GM12801 (cell line): ENCODE data around the gene CCDC28A.

Experiments
- CTCF ChIP-seq: IDR thresholded peaks from one replicate; pipeline ENCODE4 v1.5.1; 2011; ENCODE audit warnings: control low read depth; ENCODE audit not compliant: insufficient read length; ENCODE audit errors: extremely low read depth

CCDC28A gene

DNA sequence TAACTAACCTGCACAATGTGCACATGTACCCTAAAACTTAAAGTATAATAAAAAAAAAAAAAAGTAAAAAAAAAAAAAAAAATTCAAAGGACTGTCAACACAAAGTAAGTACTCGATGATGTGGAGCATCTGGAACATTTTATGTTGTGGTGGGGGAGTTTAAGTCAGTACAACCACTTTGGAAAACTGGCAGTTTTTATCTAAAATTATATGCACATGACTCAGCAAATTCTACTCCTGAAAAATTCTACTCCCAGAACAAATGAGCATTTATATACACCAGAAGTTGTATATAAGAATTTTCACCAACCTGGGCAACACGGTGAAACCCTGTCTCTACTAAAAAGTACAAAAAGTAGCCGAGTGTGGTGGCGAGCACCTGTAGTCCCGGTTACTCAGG lies 36.9 kb upstream of the CCDC28A start:
- no peak for TF ChIP-seq CTCF

- no peak for TF ChIP-seq CTCF
Measured at GRCh38 chr6:138752017-138752416, 21.6 kb upstream of the CCDC28A start.

DNA sequence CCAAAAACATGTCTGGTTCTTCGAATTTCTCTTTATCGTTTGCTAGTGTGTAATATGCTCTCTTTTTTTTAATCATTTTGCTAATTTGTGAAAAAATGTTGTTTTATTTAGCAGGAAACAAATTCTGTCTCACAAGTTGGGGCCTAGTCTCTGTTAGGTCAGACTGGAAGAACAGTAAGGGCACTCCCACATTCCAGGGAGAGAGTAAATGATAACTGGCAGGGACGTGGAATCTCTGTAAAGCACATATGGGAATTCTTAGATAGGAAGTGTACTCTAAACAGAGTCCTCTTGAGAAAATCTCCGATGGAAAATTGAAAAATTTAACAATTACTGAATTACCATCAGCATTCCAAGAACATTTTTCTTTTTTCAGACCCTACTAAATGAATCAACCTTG lies 16.4 kb upstream of the CCDC28A start:
- no peak for TF ChIP-seq CTCF

DNA sequence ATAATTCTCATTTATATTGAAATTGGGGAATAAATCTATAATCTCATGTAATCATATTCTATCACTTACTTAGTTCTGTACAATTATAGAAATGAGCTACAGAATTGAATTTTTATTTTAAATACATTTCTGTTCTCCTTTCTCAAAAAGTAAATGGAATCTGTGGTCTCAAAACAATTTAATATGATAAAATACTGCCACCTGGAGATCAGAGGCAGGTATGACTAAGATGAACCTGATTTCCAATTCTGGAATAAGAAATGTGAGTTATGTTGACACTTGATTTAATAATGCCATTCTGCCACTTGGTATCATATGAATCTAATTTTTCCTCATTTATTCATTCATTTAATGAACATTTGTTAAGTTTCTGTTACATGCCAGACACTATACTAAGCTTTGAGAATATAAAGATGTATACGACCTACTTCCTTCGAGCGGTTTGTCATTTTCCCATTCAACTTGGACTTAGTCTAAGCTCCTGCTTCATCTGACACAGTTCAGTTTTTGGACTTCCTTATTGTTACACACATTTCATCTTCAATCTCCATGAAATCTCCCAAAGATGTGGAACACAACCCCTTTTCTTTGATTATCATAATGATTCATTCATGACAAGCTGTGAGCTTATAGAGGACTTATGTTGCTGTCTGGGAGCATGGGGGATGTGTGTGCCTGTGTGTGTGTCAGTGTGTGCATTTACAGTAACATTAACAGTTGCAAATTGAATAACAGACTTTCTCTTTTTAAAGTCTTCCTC lies 7.5 kb upstream of the CCDC28A start:
- TF ChIP-seq CTCF: no peak

- TF ChIP-seq CTCF: no peak
Measured at GRCh38 chr6:138769102-138769676, 4.4 kb upstream of the CCDC28A start.

DNA sequence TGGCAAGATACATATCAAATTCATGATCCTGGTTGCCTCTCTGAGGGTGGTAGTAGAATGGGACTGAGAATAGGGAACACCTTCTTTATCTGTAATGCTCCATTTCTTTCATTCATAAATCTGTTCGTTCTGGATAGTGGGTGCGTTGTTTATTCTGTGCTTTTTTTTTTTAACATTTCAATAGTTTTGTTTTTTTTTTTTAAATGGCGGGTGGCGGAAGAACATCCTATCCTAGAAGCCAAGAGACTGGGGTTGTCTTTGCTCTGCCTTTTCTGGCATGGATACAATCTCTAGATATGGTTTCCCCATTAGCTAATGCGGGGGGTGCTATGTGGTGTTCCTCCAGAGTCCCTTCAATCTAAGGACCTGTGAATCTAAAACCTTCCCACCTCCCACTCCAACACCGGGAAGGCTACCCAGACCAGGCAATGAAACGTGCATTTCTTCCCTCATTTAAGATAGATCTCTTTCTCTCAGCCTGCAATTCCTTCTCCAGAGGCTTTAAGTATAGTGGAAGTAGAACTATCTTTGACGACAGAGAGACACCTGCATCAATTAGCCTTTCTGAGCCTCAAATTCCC lies 883 bp upstream of the CCDC28A start:
- TF ChIP-seq CTCF: no peak

- TF ChIP-seq CTCF: no peak
Measured at GRCh38 chr6:138774370-138774769, 801 bp downstream of the CCDC28A start.
